COLO668 (cell line): Measurements from ENCODE around the gene TLN1.

ENCODE experiments used
- DNase-seq: peaks from one replicate; lab custom pipeline; 2025; ENCODE audit not compliant: unreplicated experiment; lab: John Stamatoyannopoulos, UW

Gene TLN1

GRCh38 chr9:35669331-35670145, 62.5 kb downstream of the TLN1 start:
- DNase-seq: peak; percentile 87

GRCh38 chr9:35667939-35668338, 64.1 kb downstream of the TLN1 start:
- DNase-seq: no peak

- DNase-seq: no peak
Measured at GRCh38 chr9:35666549-35666948, 65.4 kb downstream of the TLN1 start.

- DNase-seq: no peak
Measured at GRCh38 chr9:35666045-35666444, 66.0 kb downstream of the TLN1 start.

- DNase-seq: no peak
Measured at GRCh38 chr9:35665471-35665818, 66.5 kb downstream of the TLN1 start.

GRCh38 chr9:35664531-35665470, 67.2 kb downstream of the TLN1 start, which contains the start of gene ARHGEF39:
Gene ARHGEF39 (minus strand): TSS chr9:35665195. CDS start chr9:35665169, 26 bp downstream.
- DNase-seq: peak; percentile 93

- DNase-seq: no peak
Measured at GRCh38 chr9:35662437-35662836, 69.6 kb downstream of the TLN1 start.

- no peak for DNase-seq
Measured at GRCh38 chr9:35661756-35662350, 70.1 kb downstream of the TLN1 start.

- DNase-seq: no peak
Measured at GRCh38 chr9:35660966-35661415, 71.0 kb downstream of the TLN1 start.

- no peak for DNase-seq
Measured at GRCh38 chr9:35659340-35659739, 72.7 kb downstream of the TLN1 start.

GRCh38 chr9:35658968-35659220, 73.1 kb downstream of the TLN1 start:
- DNase-seq: peak; percentile 30

- DNase-seq: peak; percentile 88
Measured at GRCh38 chr9:35658137-35658967, 73.6 kb downstream of the TLN1 start, which contains the start of gene CCDC107. Gene CCDC107 (plus strand): TSS chr9:35658292. CDS start chr9:35658380, 88 bp downstream.

GRCh38 chr9:35657546-35658136, 74.4 kb downstream of the TLN1 start, which contains the start of gene RMRP:
Gene RMRP (minus strand): TSS chr9:35658019.
- DNase-seq: peak; percentile 97

GRCh38 chr9:35656831-35657545, 75.0 kb downstream of the TLN1 start:
- DNase-seq: no peak

- no peak for DNase-seq
Measured at GRCh38 chr9:35656348-35656747, 75.6 kb downstream of the TLN1 start.

GRCh38 chr9:35653611-35654010, 78.4 kb downstream of the TLN1 start:
- no peak for DNase-seq

GRCh38 chr9:35652829-35653209, 79.2 kb downstream of the TLN1 start:
- DNase-seq: no peak

GRCh38 chr9:35651956-35652828, 79.8 kb downstream of the TLN1 start:
- DNase-seq: no peak
